Bronchial epithelial cell (primary cell): ENCODE data around the gene GCK. TPM values are rescaled to one million over a fixed set of nuclear protein-coding genes. Genes with fewer than 3 reads are reported as not detected.
A peak's percentile ranks its signal among the peaks of the same experiment; 100 is the strongest.

Experiments
- DNase-seq: peaks from one replicate; pipeline ENCODE4 v3.0.0-alpha.2; 2010; ENCODE audit warnings: low read depth
- FAIRE-seq: peaks from 2 replicates; lab custom pipeline; 2011; peaks lifted over from hg19 to GRCh38; lab: Jason Lieb, UNC
- H3K27me3 ChIP-seq: 2 replicates; pipeline ENCODE4 v1.5.1; 2011; ENCODE audit warnings: low read length; ENCODE audit not compliant: control insufficient read depth, insufficient read depth
- H3K36me3 ChIP-seq: 2 replicates; pipeline ENCODE4 v1.5.1; 2011; ENCODE audit warnings: low read length; ENCODE audit not compliant: control insufficient read depth, insufficient read depth
- H3K4me3 ChIP-seq: 2 replicates; pipeline ENCODE4 v1.5.1; 2011; ENCODE audit warnings: mild to moderate bottlenecking, low read depth, low read length, control low read depth
- total RNA-seq: library from RNA; depleted of rRNA; stranded (reverse); fragments of >200 nt; gene quantifications from 2 replicates; pipeline ENCODE4 v1.2.1, GENCODE V29; 2014
- TF ChIP-seq, protein P1 (sequence below): IDR thresholded peaks from 2 replicates; pipeline ENCODE4 v1.5.1; 2011; ENCODE audit warnings: mild to moderate bottlenecking, moderate library complexity, low read length, control low read depth, inconsistent platforms; ENCODE audit not compliant: insufficient read depth, severe bottlenecking

Gene GCK
- total RNA-seq, 1 donor from 2014 or later: 0.53 TPM

DNA sequence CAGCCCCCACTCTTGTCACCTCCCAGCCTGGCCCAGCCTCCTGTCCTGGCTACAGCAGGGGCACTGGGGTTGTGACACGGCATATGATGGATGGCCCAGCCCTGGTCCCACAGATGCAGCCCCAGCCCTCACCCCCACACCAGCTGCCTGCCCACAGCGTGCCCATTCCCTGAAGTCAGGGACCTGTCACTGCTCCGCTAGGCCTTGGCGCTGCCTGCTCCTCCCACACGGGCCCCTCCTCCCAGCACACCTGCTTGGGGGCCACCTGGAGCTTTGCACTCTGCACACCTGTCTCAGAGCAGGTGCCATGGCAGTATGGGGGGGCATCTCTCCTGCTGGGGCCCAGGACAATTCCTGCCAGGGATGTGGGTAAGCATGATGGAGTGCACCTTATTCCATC lies 3.5 kb downstream of the GCK start:
- no peak for DNase-seq
- FAIRE-seq: no peak
- TF ChIP-seq, protein P1, sequence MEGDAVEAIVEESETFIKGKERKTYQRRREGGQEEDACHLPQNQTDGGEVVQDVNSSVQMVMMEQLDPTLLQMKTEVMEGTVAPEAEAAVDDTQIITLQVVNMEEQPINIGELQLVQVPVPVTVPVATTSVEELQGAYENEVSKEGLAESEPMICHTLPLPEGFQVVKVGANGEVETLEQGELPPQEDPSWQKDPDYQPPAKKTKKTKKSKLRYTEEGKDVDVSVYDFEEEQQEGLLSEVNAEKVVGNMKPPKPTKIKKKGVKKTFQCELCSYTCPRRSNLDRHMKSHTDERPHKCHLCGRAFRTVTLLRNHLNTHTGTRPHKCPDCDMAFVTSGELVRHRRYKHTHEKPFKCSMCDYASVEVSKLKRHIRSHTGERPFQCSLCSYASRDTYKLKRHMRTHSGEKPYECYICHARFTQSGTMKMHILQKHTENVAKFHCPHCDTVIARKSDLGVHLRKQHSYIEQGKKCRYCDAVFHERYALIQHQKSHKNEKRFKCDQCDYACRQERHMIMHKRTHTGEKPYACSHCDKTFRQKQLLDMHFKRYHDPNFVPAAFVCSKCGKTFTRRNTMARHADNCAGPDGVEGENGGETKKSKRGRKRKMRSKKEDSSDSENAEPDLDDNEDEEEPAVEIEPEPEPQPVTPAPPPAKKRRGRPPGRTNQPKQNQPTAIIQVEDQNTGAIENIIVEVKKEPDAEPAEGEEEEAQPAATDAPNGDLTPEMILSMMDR: no peak
- H3K36me3 ChIP-seq: no peaks in the 10 kb centered on the region
- H3K27me3 ChIP-seq: no peaks in the 10 kb centered on the region
- no peak overlapping the region for H3K4me3 ChIP-seq

DNA sequence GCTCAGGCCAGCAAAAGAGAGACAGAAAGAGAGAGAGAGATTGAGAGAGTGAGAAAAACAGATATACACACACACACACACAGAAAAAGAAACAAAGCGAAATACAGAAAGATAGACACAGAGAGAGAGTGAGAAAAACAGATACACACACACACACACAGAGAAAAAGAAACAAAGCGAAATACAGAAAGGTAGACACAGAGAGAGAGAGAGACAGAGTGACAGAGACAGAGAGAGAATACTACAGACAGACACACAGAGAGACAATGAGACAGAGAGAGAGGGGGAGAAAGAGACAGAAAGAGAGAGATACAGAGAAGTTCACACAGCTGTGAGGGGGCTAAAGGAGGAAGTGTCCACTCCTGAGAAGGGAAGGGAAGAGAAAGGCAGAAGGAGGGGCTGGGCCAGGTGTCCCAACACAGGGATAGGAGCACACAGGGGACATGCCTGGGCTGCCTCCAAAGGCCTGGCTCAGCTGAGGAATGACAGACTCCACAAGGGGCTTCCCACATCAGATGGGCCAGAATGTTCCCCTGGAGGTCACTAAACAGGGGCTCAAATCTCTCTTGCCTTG lies 4.3 kb downstream of the GCK start:
- no peak for FAIRE-seq
- Histone ChIP-seq H3K27me3 (no peaks in the 10 kb centered on the region), H3K4me3 (no peak overlapping the region), H3K36me3 (no peaks in the 10 kb centered on the region)
- TF ChIP-seq, protein P1: no peak
- no peak for DNase-seq

DNA sequence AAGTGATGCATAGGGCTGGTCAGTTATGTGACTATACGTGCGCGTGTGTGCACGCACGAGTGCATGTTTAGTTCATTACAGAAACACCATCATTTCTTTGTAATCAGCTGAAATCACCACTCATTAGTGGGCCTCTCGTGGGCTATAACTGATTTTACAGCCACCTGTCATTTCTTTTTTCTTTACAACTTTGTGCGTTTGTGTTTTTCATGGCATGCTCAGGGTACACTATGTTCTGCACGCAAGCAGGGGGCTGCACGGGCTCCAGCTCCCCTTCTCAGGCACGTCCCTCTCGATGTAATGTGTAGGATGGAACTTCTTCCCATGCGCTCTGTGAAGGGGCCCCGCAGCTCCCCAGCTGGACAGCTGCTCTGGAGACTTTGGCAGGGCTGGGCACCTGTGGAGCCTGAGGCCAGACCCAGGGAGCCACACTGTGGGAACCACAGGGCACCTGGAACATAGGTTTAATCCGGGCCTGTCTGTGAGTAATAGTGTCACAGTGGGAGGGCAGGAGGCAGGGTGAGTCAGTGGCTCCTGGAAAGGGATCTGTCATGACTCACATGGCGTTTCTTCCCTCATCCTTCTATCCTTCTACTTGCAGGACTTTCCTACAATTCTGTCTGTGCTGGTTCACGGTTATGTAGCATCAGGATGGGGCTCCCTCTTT lies 4.9 kb downstream of the GCK start:
- DNase-seq: peak; percentile 94
- no peak overlapping the region for H3K4me3 ChIP-seq
- peak; percentile 93 for FAIRE-seq
- no peaks in the 10 kb centered on the region for H3K36me3 ChIP-seq
- H3K27me3 ChIP-seq: no peaks in the 10 kb centered on the region
- TF ChIP-seq, protein P1: no peak

DNA sequence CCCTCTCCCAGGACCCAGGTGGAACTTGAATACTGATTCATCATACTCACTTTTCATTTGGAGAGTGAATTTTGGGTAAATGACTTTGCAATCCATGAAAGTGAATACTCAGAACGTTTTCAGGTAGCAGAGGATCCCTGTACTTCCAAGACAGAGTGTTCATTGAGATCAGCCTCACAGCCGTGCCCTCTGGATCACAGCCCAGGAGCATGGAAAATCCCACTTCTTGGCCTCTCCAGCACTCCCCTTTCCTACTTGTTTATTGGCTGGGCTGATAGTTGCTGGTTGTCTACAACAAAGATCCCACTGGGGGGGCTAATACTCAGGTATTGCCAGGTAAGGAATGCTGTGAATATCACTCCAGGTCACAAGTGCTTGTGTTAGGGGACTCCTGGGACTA lies 5.9 kb downstream of the GCK start:
- TF ChIP-seq, protein P1: no peak
- H3K27me3 ChIP-seq: no peaks in the 10 kb centered on the region
- DNase-seq (no peak), FAIRE-seq (no peak)
- H3K4me3 ChIP-seq: no peak overlapping the region
- H3K36me3 ChIP-seq: no peaks in the 10 kb centered on the region

DNA sequence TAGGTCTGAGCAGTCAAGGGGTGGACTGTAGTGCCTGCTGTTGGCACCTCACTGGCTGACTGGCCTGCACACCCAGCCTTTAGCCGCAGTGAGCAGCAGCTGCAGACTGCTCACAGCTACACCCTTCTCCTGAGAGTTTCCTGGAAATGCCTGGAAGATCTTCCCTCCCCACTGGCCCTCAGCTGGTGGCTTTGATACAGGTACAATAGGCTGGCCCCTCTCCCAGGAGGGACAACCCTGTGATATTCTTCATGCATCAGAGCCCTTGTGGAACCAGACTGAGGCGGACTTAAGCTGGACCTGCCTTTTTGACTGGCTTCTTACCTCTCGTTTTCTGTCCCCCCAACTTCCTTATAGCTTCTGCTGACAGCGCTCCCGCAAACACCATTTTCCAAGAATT lies 6.4 kb downstream of the GCK start:
- FAIRE-seq (peak; percentile 36), DNase-seq (no peak)
- Histone ChIP-seq H3K4me3 (no peak overlapping the region), H3K36me3 (no peaks in the 10 kb centered on the region), H3K27me3 (no peaks in the 10 kb centered on the region)
- TF ChIP-seq, protein P1: no peak
